Measurements from ENCODE around the gene TWSG1.

The TWSG1 gene

GRCh38 chr18:9334329-9334972 lies at the start of gene TWSG1:
Gene TWSG1, plus strand, starts transcription at chr18:9334773. Its CDS starts 2,457 bp downstream, at chr18:9337230.
- DNase-seq: peak; percentile 56 to 75

- DNase-seq: no peak
These were observed 49.0 kb upstream of the TWSG1 start for GRCh38 chr18:9285604-9286003.

- DNase-seq: no peak
These were observed 47.5 kb upstream of the TWSG1 start for GRCh38 chr18:9287036-9287435.

GRCh38 chr18:9289698-9290097 lies 44.9 kb upstream of the TWSG1 start:
- no peak for DNase-seq

- no peak for DNase-seq
These were observed 44.4 kb upstream of the TWSG1 start for GRCh38 chr18:9290156-9290555.

- no peak for DNase-seq
These were observed 42.5 kb upstream of the TWSG1 start for GRCh38 chr18:9292047-9292446.

GRCh38 chr18:9293948-9294347 lies 40.6 kb upstream of the TWSG1 start:
- no peak for DNase-seq

- DNase-seq: no peak
These were observed 38.2 kb upstream of the TWSG1 start for GRCh38 chr18:9296233-9297006.

- DNase-seq: no peak
These were observed 37.6 kb upstream of the TWSG1 start for GRCh38 chr18:9297007-9297393.

GRCh38 chr18:9304388-9305070 lies 30.0 kb upstream of the TWSG1 start:
- no peak for DNase-seq

- DNase-seq: no peak
These were observed 15.2 kb upstream of the TWSG1 start for GRCh38 chr18:9319333-9319732.

GRCh38 chr18:9321017-9321452 lies 13.5 kb upstream of the TWSG1 start:
- DNase-seq: no peak

- DNase-seq: no peak
These were observed 12.8 kb upstream of the TWSG1 start for GRCh38 chr18:9321736-9322135.

- no peak for DNase-seq
These were observed 11.8 kb upstream of the TWSG1 start for GRCh38 chr18:9322744-9323143.

- DNase-seq: no peak
These were observed 10.7 kb upstream of the TWSG1 start for GRCh38 chr18:9323750-9324445.

- no peak for DNase-seq
These were observed 8.9 kb upstream of the TWSG1 start for GRCh38 chr18:9325716-9326115.

- DNase-seq: no peak
These were observed 5.8 kb upstream of the TWSG1 start for GRCh38 chr18:9328776-9329175.

GRCh38 chr18:9329471-9329870 lies 5.1 kb upstream of the TWSG1 start:
- DNase-seq: no peak

- DNase-seq: no peak
These were observed 4.2 kb upstream of the TWSG1 start for GRCh38 chr18:9330419-9330818.

GRCh38 chr18:9333441-9334328 lies 888 bp upstream of the TWSG1 start:
- DNase-seq: no peak

- DNase-seq: no peak
These were observed 562 bp downstream of the TWSG1 start for GRCh38 chr18:9334973-9335696.

GRCh38 chr18:9335697-9336045 lies 1.1 kb downstream of the TWSG1 start:
- no peak for DNase-seq

Measured in NCI-H187 (cell line).